Osteocyte (in vitro differentiated cells): ENCODE data around the gene L3HYPDH. TPM values are rescaled to one million over a fixed set of nuclear protein-coding genes. Genes with fewer than 3 reads are reported as not detected.
A peak's percentile ranks its signal among the peaks of the same experiment; 100 is the strongest.

ENCODE experiments used
- DNase-seq: peaks from one replicate; pipeline ENCODE4 v3.0.0; 2021; ENCODE audit warnings: mixed read lengths; ENCODE audit not compliant: unreplicated experiment; ENCODE audit errors: extremely low spot score
- H3K27ac Mint-ChIP-seq: one replicate; pipeline ENCODE4 v1.8.0; 2021; ENCODE audit warnings: mild to moderate bottlenecking, mixed read lengths; ENCODE audit not compliant: unreplicated experiment
- H3K27me3 Mint-ChIP-seq: one replicate; pipeline ENCODE4 v1.8.0; 2021; ENCODE audit warnings: mixed read lengths; ENCODE audit not compliant: unreplicated experiment
- H3K36me3 Mint-ChIP-seq: one replicate; pipeline ENCODE4 v1.8.0; 2021; ENCODE audit warnings: mixed read lengths; ENCODE audit not compliant: unreplicated experiment
- H3K4me1 Mint-ChIP-seq: one replicate; pipeline ENCODE4 v1.8.0; 2021; ENCODE audit warnings: mixed read lengths; ENCODE audit not compliant: unreplicated experiment
- H3K4me3 Mint-ChIP-seq: one replicate; pipeline ENCODE4 v1.8.0; 2021; ENCODE audit warnings: mild to moderate bottlenecking, moderate library complexity, mixed read lengths; ENCODE audit not compliant: unreplicated experiment
- H3K9me3 Mint-ChIP-seq: one replicate; pipeline ENCODE4 v1.8.0; 2021; ENCODE audit warnings: mixed read lengths; ENCODE audit not compliant: unreplicated experiment
- CTCF ChIP-seq: fragments of 200-600 bp; sonication (generic); IDR thresholded peaks from 2 replicates; pipeline ENCODE4 v1.5.0; 2021; ENCODE audit warnings: antibody characterized with exemption, mild to moderate bottlenecking, moderate library complexity
- total RNA-seq: library from RNA; stranded (reverse); gene quantifications from 2 replicates; pipeline ENCODE4 v1.2.1, GENCODE V29; 2021

L3HYPDH gene
- total RNA-seq, 1 donor from 2014 or later = 32.2 TPM

DNA sequence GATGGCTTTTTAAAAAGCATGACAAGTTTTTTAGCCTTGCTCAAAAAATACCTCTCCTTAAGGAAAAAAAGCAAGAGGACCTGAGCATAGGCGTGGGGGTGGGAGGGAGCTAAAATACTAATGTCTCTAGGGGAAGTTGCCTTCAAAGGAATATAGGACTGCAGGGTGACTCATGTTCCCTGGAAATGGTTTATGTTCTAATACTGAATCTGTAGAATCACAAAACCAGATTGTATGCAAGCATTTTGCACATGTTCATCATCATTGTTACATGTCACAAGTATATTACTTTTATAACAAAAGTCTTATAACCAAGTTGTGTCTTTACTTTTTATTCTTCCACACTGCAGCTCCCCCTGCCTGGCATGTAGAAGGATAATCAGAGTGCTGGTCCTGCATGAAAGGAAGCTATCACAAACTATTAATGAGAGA lies 55.6 kb downstream of the L3HYPDH start:
- H3K36me3 Mint-ChIP-seq = no peaks in the 10 kb centered on the region
- H3K4me1 Mint-ChIP-seq = peaks cover 26% of the 10 kb centered on the region
- TF ChIP-seq CTCF = peak; percentile 60
- no peak overlapping the region for H3K4me3 Mint-ChIP-seq
- no peaks in the 10 kb centered on the region for H3K9me3 Mint-ChIP-seq
- no peak for DNase-seq
- no peaks in the 10 kb centered on the region for H3K27me3 Mint-ChIP-seq
- H3K27ac Mint-ChIP-seq = peak overlapping the region; percentile 59

DNA sequence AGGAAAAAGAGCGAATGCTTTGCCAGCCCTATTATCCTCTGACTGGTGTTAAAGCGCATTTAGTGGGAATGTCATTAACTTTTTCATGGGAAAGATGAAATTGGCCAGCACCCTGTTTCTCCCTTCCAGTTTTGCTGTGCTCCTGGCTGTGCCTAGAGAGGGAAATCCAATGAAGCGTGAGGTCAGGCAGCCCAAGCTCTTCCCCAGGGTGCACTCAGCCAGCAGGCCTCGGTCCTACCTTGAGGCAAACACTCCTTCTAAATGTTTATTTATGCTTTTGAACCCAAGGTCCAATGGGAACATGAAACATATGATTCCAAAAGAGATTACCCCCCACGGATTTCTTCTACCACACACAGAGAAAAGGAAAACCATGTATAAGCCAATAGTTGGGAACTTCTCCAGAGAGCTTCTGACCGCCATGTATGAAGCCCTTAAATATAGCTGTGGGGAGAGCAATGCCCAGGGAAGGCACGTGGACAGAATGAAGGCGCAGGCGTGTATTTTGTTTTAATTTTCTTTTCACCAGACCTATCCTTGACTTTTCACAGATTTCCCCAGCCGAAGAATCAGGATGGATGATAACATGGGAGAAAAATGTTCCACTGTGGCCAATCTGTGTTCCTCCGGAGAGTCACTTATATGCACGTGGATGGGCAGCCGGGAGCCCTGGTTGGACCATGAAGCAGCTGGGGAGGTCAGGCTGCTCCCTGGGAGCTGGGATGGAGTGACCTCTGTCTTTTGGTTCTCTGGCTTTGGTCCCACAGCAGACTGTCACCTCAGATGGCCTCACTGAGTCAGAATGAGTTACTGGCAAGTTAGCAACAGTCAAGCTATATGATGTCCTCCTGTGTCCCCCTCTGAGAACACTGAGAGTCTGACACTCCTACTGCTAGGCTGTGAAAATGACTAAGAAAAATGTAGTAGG lies 56.3 kb downstream of the L3HYPDH start:
- H3K9me3 Mint-ChIP-seq = no peaks in the 10 kb centered on the region
- H3K4me3 Mint-ChIP-seq = no peak overlapping the region
- no peaks in the 10 kb centered on the region for H3K36me3 Mint-ChIP-seq
- TF ChIP-seq CTCF = no peak
- H3K27me3 Mint-ChIP-seq = no peaks in the 10 kb centered on the region
- H3K27ac Mint-ChIP-seq = peak overlapping the region; percentile 59
- peaks cover 26% of the 10 kb centered on the region for H3K4me1 Mint-ChIP-seq
- DNase-seq = no peak

GRCh38 chr14:59425322-59425935 lies 58.8 kb downstream of the L3HYPDH start:
- no peaks in the 10 kb centered on the region for H3K9me3 Mint-ChIP-seq
- H3K27ac Mint-ChIP-seq = no peak overlapping the region
- DNase-seq = no peak
- H3K4me3 Mint-ChIP-seq = no peak overlapping the region
- H3K27me3 Mint-ChIP-seq = no peaks in the 10 kb centered on the region
- H3K4me1 Mint-ChIP-seq = peaks cover 26% of the 10 kb centered on the region
- no peak for TF ChIP-seq CTCF
- no peaks in the 10 kb centered on the region for H3K36me3 Mint-ChIP-seq

DNA sequence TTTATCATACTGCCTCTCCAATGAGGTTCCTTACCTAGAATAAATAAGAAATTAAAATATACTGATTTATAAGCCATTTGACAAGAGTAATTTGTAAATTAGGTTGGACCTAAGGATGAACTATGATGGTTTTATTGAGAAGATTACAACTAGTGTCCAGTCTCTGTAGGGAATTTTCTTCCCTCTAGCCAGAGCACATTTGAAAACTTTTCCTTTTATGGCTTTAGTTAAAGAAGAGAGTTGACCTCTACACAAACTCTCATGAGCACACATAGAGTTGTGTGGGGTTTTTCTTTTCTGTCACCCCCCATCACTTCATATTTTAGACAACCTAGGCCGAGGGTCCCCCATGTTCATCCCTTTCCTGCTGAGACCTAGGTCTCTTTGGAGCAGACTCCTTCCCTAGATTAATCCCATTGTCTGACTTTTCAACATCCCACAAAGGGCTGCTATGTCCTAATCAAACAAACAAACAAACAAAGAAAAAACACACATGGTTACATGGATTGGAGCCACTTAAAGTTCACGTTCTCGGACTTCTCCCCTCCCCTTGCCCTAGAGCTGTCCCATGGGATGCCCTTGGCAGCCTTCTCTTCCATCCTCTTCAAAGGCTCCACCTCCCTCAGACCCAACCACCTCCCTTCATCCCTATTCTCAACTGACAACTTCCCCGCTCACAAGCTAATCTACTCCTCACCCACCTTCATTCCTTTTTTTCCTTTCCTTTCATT lies 59.7 kb downstream of the L3HYPDH start:
- H3K4me3 Mint-ChIP-seq = no peak overlapping the region
- no peaks in the 10 kb centered on the region for H3K36me3 Mint-ChIP-seq
- H3K27ac Mint-ChIP-seq = no peak overlapping the region
- DNase-seq = no peak
- no peak for TF ChIP-seq CTCF
- H3K4me1 Mint-ChIP-seq = peaks cover 26% of the 10 kb centered on the region
- no peaks in the 10 kb centered on the region for H3K27me3 Mint-ChIP-seq
- no peaks in the 10 kb centered on the region for H3K9me3 Mint-ChIP-seq

Other genes with a start within 250 kb of the L3HYPDH start
- gene GPR135, start 19.0 kb downstream of the L3HYPDH start, total RNA-seq = 3.5 and 3.6 TPM in 2 replicates
- 47.6 and 53.4 TPM in 2 replicates for gene JKAMP, start 109 bp upstream of the L3HYPDH start, total RNA-seq
- gene CCDC175, start 92.4 kb upstream of the L3HYPDH start, total RNA-seq = not detected in 2 replicates